ENCODE measurements around the gene CHPF. TPM values are rescaled to one million over a fixed set of nuclear protein-coding genes. Genes with fewer than 3 reads are reported as not detected.

The CHPF gene
- total RNA-seq, 1 donor from 2014 or later = 151 TPM

DNA sequence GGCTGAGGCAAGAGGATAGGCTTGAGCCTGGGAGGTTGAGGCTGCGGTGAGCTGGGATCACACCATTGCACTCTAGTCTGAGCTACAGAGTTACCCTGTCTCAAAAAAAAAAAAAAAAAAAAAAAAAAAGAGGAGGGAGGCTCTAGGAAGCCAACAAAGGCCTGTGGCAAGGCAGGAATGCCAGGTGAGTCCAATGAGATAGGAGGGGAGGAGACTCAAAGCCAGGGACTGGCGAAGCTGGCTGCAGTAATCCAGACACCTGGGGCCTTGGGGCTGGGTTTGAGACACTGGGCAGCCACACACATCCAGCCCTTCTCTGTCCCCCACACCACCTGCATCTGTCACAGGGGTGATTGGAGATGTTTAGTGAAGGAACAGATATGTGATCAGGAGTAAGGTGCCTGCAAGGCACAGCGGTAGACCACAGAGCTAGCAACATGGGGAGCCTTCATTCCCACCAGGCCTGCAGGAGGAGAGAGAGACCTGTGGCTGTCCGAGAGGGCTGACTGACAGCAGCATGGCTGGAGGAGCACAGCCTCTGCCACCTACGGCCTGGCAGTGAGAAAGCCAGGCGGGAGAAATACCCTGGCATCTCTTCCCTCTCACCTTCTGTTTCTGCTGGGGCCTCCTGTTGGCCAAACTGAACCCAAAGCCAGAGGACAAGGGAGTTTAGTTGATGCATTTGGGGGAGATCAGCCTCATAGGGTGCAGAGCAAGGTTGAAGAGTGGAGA is 9.5 kb downstream of the CHPF start:
- Histone ChIP-seq H3K4me1 (ENCODE audit: insufficient read depth, low read length) (peaks cover 21% of the 10 kb centered on the region), H3K27me3 (ENCODE audit: insufficient read depth, low read length) (peaks cover under 1% of the 10 kb centered on the region), H3K4me2 (ENCODE audit: low read length) (no peak overlapping the region), H3K4me3 (ENCODE audit: insufficient read depth, low read depth, low read length) (no peak overlapping the region), H3K36me3 (ENCODE audit: insufficient read depth, low read length) (no peaks in the 10 kb centered on the region), H3K9me3 (ENCODE audit: insufficient read depth, low read depth, low read length) (no peaks in the 10 kb centered on the region), H4K20me1 (ENCODE audit: insufficient read depth, low read length) (peaks cover 19% of the 10 kb centered on the region), H2AFZ (ENCODE audit: low read depth, low read length) (no peak overlapping the region), H3K27ac (ENCODE audit: low read depth, low read length) (no peak overlapping the region), H3K9ac (ENCODE audit: low read length) (no peak overlapping the region), H3K79me2 (ENCODE audit: insufficient read depth, low read length) (no peaks in the 10 kb centered on the region)
- no peak for DNase-seq (ENCODE audit: low read depth)
- H3K27ac Mint-ChIP-seq (ENCODE audit: unreplicated experiment) = peak overlapping the region; percentile 58
- no peaks in the 10 kb centered on the region for H3K9me3 Mint-ChIP-seq (ENCODE audit: unreplicated experiment)
- TF ChIP-seq EZH2 (IDR thresholded peaks at IDR 0.05; ENCODE audit: insufficient read depth, low read length) = no peak
- TF ChIP-seq, protein P1, sequence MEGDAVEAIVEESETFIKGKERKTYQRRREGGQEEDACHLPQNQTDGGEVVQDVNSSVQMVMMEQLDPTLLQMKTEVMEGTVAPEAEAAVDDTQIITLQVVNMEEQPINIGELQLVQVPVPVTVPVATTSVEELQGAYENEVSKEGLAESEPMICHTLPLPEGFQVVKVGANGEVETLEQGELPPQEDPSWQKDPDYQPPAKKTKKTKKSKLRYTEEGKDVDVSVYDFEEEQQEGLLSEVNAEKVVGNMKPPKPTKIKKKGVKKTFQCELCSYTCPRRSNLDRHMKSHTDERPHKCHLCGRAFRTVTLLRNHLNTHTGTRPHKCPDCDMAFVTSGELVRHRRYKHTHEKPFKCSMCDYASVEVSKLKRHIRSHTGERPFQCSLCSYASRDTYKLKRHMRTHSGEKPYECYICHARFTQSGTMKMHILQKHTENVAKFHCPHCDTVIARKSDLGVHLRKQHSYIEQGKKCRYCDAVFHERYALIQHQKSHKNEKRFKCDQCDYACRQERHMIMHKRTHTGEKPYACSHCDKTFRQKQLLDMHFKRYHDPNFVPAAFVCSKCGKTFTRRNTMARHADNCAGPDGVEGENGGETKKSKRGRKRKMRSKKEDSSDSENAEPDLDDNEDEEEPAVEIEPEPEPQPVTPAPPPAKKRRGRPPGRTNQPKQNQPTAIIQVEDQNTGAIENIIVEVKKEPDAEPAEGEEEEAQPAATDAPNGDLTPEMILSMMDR (IDR thresholded peaks at IDR 0.05; ENCODE audit: insufficient read depth, low read depth, low read length) = no peak
- H3K4me3 Mint-ChIP-seq (ENCODE audit: unreplicated experiment) = no peak overlapping the region
- H3K4me1 Mint-ChIP-seq (ENCODE audit: low read depth, unreplicated experiment) = peaks cover 7% of the 10 kb centered on the region
- FAIRE-seq = no peak
- H3K27me3 Mint-ChIP-seq (ENCODE audit: low read depth, unreplicated experiment) = peaks cover 33% of the 10 kb centered on the region
- H3K36me3 Mint-ChIP-seq (ENCODE audit: low read depth, unreplicated experiment) = peaks cover 2% of the 10 kb centered on the region

DNA sequence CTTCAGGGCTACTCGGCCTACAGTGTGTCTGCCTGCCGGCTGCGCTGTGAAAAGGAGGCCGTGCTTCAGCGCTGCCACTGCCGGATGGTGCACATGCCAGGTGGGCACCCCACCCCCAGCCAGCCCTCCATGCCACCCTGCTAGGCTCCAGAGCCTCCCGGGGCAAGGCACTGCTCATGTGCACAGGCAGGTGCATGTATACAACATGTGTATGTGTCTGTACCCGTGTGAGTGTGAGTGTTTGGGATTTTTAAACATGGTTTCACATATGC is 11.3 kb downstream of the CHPF start:
- peaks cover 46% of the 10 kb centered on the region for H3K27me3 Mint-ChIP-seq (ENCODE audit: low read depth, unreplicated experiment)
- DNase-seq (ENCODE audit: low read depth) (no peak), FAIRE-seq (no peak)
- Histone ChIP-seq H2AFZ (ENCODE audit: low read depth, low read length) (no peak overlapping the region), H3K9me3 (ENCODE audit: insufficient read depth, low read depth, low read length) (no peaks in the 10 kb centered on the region), H3K27me3 (ENCODE audit: insufficient read depth, low read length) (peaks cover 13% of the 10 kb centered on the region), H3K4me3 (ENCODE audit: insufficient read depth, low read depth, low read length) (no peak overlapping the region), H3K27ac (ENCODE audit: low read depth, low read length) (no peak overlapping the region), H3K4me1 (ENCODE audit: insufficient read depth, low read length) (peaks cover 9% of the 10 kb centered on the region), H4K20me1 (ENCODE audit: insufficient read depth, low read length) (peaks cover under 1% of the 10 kb centered on the region), H3K36me3 (ENCODE audit: insufficient read depth, low read length) (no peaks in the 10 kb centered on the region), H3K4me2 (ENCODE audit: low read length) (no peak overlapping the region), H3K79me2 (ENCODE audit: insufficient read depth, low read length) (no peaks in the 10 kb centered on the region), H3K9ac (ENCODE audit: low read length) (no peak overlapping the region)
- H3K4me3 Mint-ChIP-seq (ENCODE audit: unreplicated experiment) = no peak overlapping the region
- TF ChIP-seq EZH2 (IDR thresholded peaks at IDR 0.05; ENCODE audit: insufficient read depth, low read length) = no peak
- TF ChIP-seq, protein P1 (IDR thresholded peaks at IDR 0.05; ENCODE audit: insufficient read depth, low read depth, low read length) = no peak
- H3K36me3 Mint-ChIP-seq (ENCODE audit: low read depth, unreplicated experiment) = peaks cover 2% of the 10 kb centered on the region
- no peaks in the 10 kb centered on the region for H3K9me3 Mint-ChIP-seq (ENCODE audit: unreplicated experiment)
- H3K27ac Mint-ChIP-seq (ENCODE audit: unreplicated experiment) = no peak overlapping the region
- peaks cover 3% of the 10 kb centered on the region for H3K4me1 Mint-ChIP-seq (ENCODE audit: low read depth, unreplicated experiment)

DNA sequence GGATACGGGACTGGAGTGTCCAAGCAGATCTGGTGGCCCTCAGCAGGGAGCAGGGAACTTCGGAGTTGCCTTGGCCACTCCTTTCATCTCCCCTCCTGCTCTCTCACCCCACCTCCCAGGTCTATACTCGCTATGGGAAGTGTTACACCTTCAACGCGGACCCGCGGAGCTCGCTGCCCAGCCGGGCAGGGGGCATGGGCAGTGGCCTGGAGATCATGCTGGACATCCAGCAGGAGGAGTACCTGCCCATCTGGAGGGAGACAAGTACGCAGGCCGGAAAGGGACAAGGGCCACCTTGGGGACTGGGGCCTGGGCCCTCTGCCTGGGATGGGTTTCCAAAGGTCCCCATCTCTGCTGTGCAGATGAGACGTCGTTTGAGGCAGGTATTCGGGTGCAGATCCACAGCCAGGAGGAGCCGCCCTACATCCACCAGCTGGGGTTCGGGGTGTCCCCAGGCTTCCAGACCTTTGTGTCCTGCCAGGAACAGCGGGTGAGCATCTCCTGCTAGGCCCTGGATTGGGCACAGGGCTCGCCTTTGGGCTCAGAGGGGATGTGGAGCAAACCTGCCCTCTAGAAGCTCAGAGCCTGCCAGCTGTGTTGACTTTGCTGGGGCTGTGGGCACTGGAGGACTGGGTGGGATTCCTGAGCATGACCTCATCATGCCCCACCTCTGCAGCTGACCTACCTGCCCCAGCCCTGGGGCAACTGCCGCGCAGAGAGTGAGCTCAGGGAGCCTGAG is 11.8 kb downstream of the CHPF start:
- no peaks in the 10 kb centered on the region for H4K20me1 ChIP-seq (ENCODE audit: insufficient read depth, low read length)
- DNase-seq (ENCODE audit: low read depth) = no peak
- H3K9ac ChIP-seq (ENCODE audit: low read length) = no peak overlapping the region
- H3K9me3 ChIP-seq (ENCODE audit: insufficient read depth, low read depth, low read length) = no peaks in the 10 kb centered on the region
- H3K79me2 ChIP-seq (ENCODE audit: insufficient read depth, low read length) = no peaks in the 10 kb centered on the region
- no peak overlapping the region for H3K27ac ChIP-seq (ENCODE audit: low read depth, low read length)
- H3K36me3 Mint-ChIP-seq (ENCODE audit: low read depth, unreplicated experiment) = peaks cover 2% of the 10 kb centered on the region
- H3K27me3 ChIP-seq (ENCODE audit: insufficient read depth, low read length) = peaks cover 17% of the 10 kb centered on the region
- no peak overlapping the region for H3K4me3 Mint-ChIP-seq (ENCODE audit: unreplicated experiment)
- no peak overlapping the region for H3K27ac Mint-ChIP-seq (ENCODE audit: unreplicated experiment)
- peaks cover 3% of the 10 kb centered on the region for H3K4me1 Mint-ChIP-seq (ENCODE audit: low read depth, unreplicated experiment)
- peaks cover 7% of the 10 kb centered on the region for H3K4me1 ChIP-seq (ENCODE audit: insufficient read depth, low read length)
- no peak for FAIRE-seq
- H3K27me3 Mint-ChIP-seq (ENCODE audit: low read depth, unreplicated experiment) = peaks cover 50% of the 10 kb centered on the region
- no peak overlapping the region for H3K4me3 ChIP-seq (ENCODE audit: insufficient read depth, low read depth, low read length)
- no peaks in the 10 kb centered on the region for H3K9me3 Mint-ChIP-seq (ENCODE audit: unreplicated experiment)
- TF ChIP-seq EZH2 (IDR thresholded peaks at IDR 0.05; ENCODE audit: insufficient read depth, low read length) = no peak
- TF ChIP-seq, protein P1 (IDR thresholded peaks at IDR 0.05; ENCODE audit: insufficient read depth, low read depth, low read length) = no peak
- H3K36me3 ChIP-seq (ENCODE audit: insufficient read depth, low read length) = no peaks in the 10 kb centered on the region
- H2AFZ ChIP-seq (ENCODE audit: low read depth, low read length) = no peak overlapping the region
- H3K4me2 ChIP-seq (ENCODE audit: low read length) = no peak overlapping the region

Measured in astrocyte (in vitro differentiated cells and primary cell).